ENCODE measurements around the gene NRCAM. TPM values are rescaled to one million over a fixed set of nuclear protein-coding genes. Genes with fewer than 3 reads are reported as not detected.
"Not testable (repeated sequence)": the region's sequence is repeated elsewhere in the genome, so short reads cannot be mapped to it uniquely, and the experiment has no call there.

The NRCAM gene
- 100 to 1,000 TPM in 8 of 9 donors, 10 to 100 TPM in 1; 73.2 to 222 (median 155) TPM for total RNA-seq
- polyA plus RNA-seq = 100 to 1,000 TPM in 1 of 3 donors, 10 to 100 TPM in 2; 71.6 to 103 (median 78.9) TPM
- long read RNA-seq, donor 1 = 0 reads
- long read RNA-seq, donor 2, full-length matches to known transcripts = 2 of 2 reads
- long read RNA-seq, donor 2, partial matches to known transcripts = 0 of 2 reads
- long read RNA-seq, donor 2, other reads (novel, unspliced or antisense) = 0 of 2 reads
- long read RNA-seq, donor 3 = 0 reads
- long read RNA-seq, donor 4, full-length matches to known transcripts = 1 of 15 reads
- long read RNA-seq, donor 4, partial matches to known transcripts = 5 of 15 reads
- long read RNA-seq, donor 4, other reads (novel, unspliced or antisense) = 9 of 15 reads
- long read RNA-seq, donor 5, full-length matches to known transcripts = 17 of 79 reads
- long read RNA-seq, donor 5, partial matches to known transcripts = 30 of 79 reads
- long read RNA-seq, donor 5, other reads (novel, unspliced or antisense) = 32 of 79 reads
- long read RNA-seq, donor 6, partial matches to known transcripts = 7 of 21 reads
- long read RNA-seq, donor 6, other reads (novel, unspliced or antisense) = 14 of 21 reads
- long read RNA-seq, donor 7, partial matches to known transcripts = 7 of 7 reads
- long read RNA-seq, donor 7, other reads (novel, unspliced or antisense) = 0 of 7 reads
- long read RNA-seq, donor 8, partial matches to known transcripts = 18 of 18 reads
- long read RNA-seq, donor 8, other reads (novel, unspliced or antisense) = 0 of 18 reads
- long read RNA-seq, donor 9, full-length matches to known transcripts = 1 of 1 reads
- long read RNA-seq, donor 9, partial matches to known transcripts = 0 of 1 reads
- long read RNA-seq, donor 9, other reads (novel, unspliced or antisense) = 0 of 1 reads
- long read RNA-seq, donor 10, partial matches to known transcripts = 6 of 6 reads
- long read RNA-seq, donor 10, other reads (novel, unspliced or antisense) = 0 of 6 reads

GRCh38 chr7:108455998-108456677, at the start of gene NRCAM:
Gene NRCAM, minus strand, starts transcription at chr7:108456436. Its CDS starts 216,372 bp downstream, at chr7:108240064.
- intact Hi-C loops (cut with DNase I) = loop anchor here in 1 of 2 donors (10.0 kb wide), 1 partner anchor 271 kb away; no protein-coding TSS in a partner anchor
- Histone ChIP-seq H3K27ac (peak within 1 kb of the TSS; percentile 54 to 92 (median 78)), H3K36me3 (replicated peaks in 1 of 2) (no peaks in the 10 kb centered on the region), H3K4me1 (replicated peaks in 1 of 2) (peaks cover 3 to 33% of the 10 kb centered on the region in 2 donors), H3K27me3 (no peaks in the 10 kb centered on the region), H3K4me3 (peak within 1 kb of the TSS; percentile 65 to 83 (median 78)), H3K9me3 (replicated peaks in 1 of 3) (no peaks in the 10 kb centered on the region)
- DNase-seq = peak; percentile 89 to 96 (median 93)
- TF ChIP-seq POLR2A (IDR thresholded peaks at IDR 0.05) (peak; percentile 75 to 84), CTCF (IDR thresholded peaks at IDR 0.05) (peak in 3 of 6 experiments; percentile 3 to 31 (median 13))
- WGBS, 4 donors = 0 to 1% (median 1%) methylated on average over 1 to 81 of the region's 81 CpGs; no CpG with 5 or more reads in 1 of the 4 donors

- H3K27ac ChIP-seq; H3K4me1 ChIP-seq (replicated peaks in 1 of 2); H3K27me3 ChIP-seq; H3K9me3 ChIP-seq (replicated peaks in 1 of 3); H3K4me3 ChIP-seq; DNase-seq; intact Hi-C loops (cut with DNase I): not testable (repeated sequence)
- H3K36me3 ChIP-seq (replicated peaks in 1 of 2) = peaks cover 0 to 30% of the 10 kb centered on the region in 2 donors
- 93 to 100% (median 98%) methylated on average over 3 of the region's 3 CpGs for WGBS, 4 donors
Measured at GRCh38 chr7:108504576-108504975, 48.3 kb upstream of the NRCAM start.

- no peak overlapping the region for H3K4me3 ChIP-seq
- TF ChIP-seq POLR2A (IDR thresholded peaks at IDR 0.05) = no peak
- TF ChIP-seq CTCF (IDR thresholded peaks at IDR 0.05) = no peak
- H3K27ac ChIP-seq = peak overlapping the region in 1 of 5 donors; percentile 6
- no peak for DNase-seq
- H3K36me3 ChIP-seq (replicated peaks in 1 of 2) = peaks cover 0 to 30% of the 10 kb centered on the region in 2 donors
- H3K9me3 ChIP-seq (replicated peaks in 1 of 3) = no peaks in the 10 kb centered on the region
- H3K27me3 ChIP-seq = no peaks in the 10 kb centered on the region
- H3K4me1 ChIP-seq (replicated peaks in 1 of 2) = no peaks in the 10 kb centered on the region
- intact Hi-C loops (cut with DNase I) = no loop called here
- 86 to 92% (median 87%) methylated on average over 5 of the region's 5 CpGs for WGBS, 4 donors
Measured at GRCh38 chr7:108503112-108504026, 47.1 kb upstream of the NRCAM start.

GRCh38 chr7:108499566-108499965, 43.3 kb upstream of the NRCAM start:
- peaks cover 0 to 29% of the 10 kb centered on the region in 2 donors for H3K36me3 ChIP-seq (replicated peaks in 1 of 2)
- no peak for TF ChIP-seq POLR2A (IDR thresholded peaks at IDR 0.05)
- TF ChIP-seq CTCF (IDR thresholded peaks at IDR 0.05) = no peak
- no peaks in the 10 kb centered on the region for H3K27me3 ChIP-seq
- no peaks in the 10 kb centered on the region for H3K9me3 ChIP-seq (replicated peaks in 1 of 3)
- no peak overlapping the region for H3K27ac ChIP-seq
- intact Hi-C loops (cut with DNase I) = loop anchor here (5.0 kb wide), 1 partner anchor 317 kb away; no protein-coding TSS in a partner anchor
- no peak for DNase-seq
- WGBS, 4 donors = 94 to 100% (median 96%) methylated on average over 1 of the region's 1 CpG
- no peaks in the 10 kb centered on the region for H3K4me1 ChIP-seq (replicated peaks in 1 of 2)
- H3K4me3 ChIP-seq = no peak overlapping the region

All from adrenal gland (tissue), 19 donors.